RWPE1 (cell line): ENCODE results near the gene CDHR3.
"Not testable (repeated sequence)": the region's sequence is repeated elsewhere in the genome, so short reads cannot be mapped to it uniquely, and the experiment has no call there.

Experiments used
- CTCF ChIA-PET: fragments of 350-600 bp; sonication (Branson Sonifier 250); formaldehyde crosslinking; extraction: SDS; loops from one replicate; lab custom pipeline; 2021; lab: Yijun Ruan, JAX
- POLR2A ChIA-PET: fragments of 400-600 bp; formaldehyde crosslinking; extraction: SDS; loops from one replicate; lab custom pipeline; 2020; ENCODE audit warnings: antibody characterized with exemption; ENCODE audit not compliant: low non-redundant PET; lab: Yijun Ruan, JAX
- DNase-seq: peaks from one replicate; pipeline ENCODE4 v3.0.0; 2012; ENCODE audit warnings: low spot score
- H3K27ac ChIP-seq: fragments of 450-650 bp; 2 replicates; pipeline ENCODE4 v1.5.1; 2017
- TF ChIP-seq, protein P1 (sequence below): fragments of 450-650 bp; conservative IDR thresholded peaks from 2 replicates; pipeline ENCODE4 v1.5.1; 2017; ENCODE audit warnings: low read depth, mild to moderate bottlenecking

The CDHR3 gene

GRCh38 chr7:105980645-105981396 lies 17.8 kb downstream of the CDHR3 start:
- TF ChIP-seq, protein P1, sequence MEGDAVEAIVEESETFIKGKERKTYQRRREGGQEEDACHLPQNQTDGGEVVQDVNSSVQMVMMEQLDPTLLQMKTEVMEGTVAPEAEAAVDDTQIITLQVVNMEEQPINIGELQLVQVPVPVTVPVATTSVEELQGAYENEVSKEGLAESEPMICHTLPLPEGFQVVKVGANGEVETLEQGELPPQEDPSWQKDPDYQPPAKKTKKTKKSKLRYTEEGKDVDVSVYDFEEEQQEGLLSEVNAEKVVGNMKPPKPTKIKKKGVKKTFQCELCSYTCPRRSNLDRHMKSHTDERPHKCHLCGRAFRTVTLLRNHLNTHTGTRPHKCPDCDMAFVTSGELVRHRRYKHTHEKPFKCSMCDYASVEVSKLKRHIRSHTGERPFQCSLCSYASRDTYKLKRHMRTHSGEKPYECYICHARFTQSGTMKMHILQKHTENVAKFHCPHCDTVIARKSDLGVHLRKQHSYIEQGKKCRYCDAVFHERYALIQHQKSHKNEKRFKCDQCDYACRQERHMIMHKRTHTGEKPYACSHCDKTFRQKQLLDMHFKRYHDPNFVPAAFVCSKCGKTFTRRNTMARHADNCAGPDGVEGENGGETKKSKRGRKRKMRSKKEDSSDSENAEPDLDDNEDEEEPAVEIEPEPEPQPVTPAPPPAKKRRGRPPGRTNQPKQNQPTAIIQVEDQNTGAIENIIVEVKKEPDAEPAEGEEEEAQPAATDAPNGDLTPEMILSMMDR, result no peak
- ChIA-PET CTCF (no interaction called here), POLR2A (no interaction called here)
- H3K27ac ChIP-seq, result no peak overlapping the region
- no peak for DNase-seq

- no peak for DNase-seq
- TF ChIP-seq, protein P1, result no peak
- ChIA-PET POLR2A (interaction anchor here (0.6 to 0.7 kb wide), 2 partner anchors 43 to 65 kb away, joined by 3 to 8 read pairs; no protein-coding TSS in a partner anchor), CTCF (interaction anchor here (0.7 kb wide), 1 partner anchor 1130 kb away, joined by 5 read pairs; no protein-coding TSS in a partner anchor)
- H3K27ac ChIP-seq, result no peak overlapping the region
These were observed 19.3 kb downstream of the CDHR3 start for GRCh38 chr7:105982388-105982787.

GRCh38 chr7:105984808-105985207 lies 21.7 kb downstream of the CDHR3 start:
- H3K27ac ChIP-seq, DNase-seq: not testable (repeated sequence)
- POLR2A ChIA-PET, result interaction anchor here (0.7 kb wide), 1 partner anchor 973 kb away, joined by 8 read pairs; no protein-coding TSS in a partner anchor
- CTCF ChIA-PET, result interaction anchor here (0.6 to 0.7 kb wide), 2 partner anchors 575 to 1766 kb away, joined by 3 to 5 read pairs; no protein-coding TSS in a partner anchor

GRCh38 chr7:105985229-105985628 lies 22.2 kb downstream of the CDHR3 start:
- ChIA-PET CTCF (interaction anchor here (0.6 to 0.7 kb wide), 3 partner anchors 576 to 1765 kb away, joined by 3 to 5 read pairs (median 3); no protein-coding TSS in a partner anchor), POLR2A (no interaction called here)
- TF ChIP-seq, protein P1, result no peak
- DNase-seq, result no peak
- H3K27ac ChIP-seq, result no peak overlapping the region

GRCh38 chr7:105985672-105986215 lies 22.7 kb downstream of the CDHR3 start:
- ChIA-PET POLR2A (no interaction called here), CTCF (interaction anchor here (0.6 to 0.7 kb wide), 2 partner anchors 576 to 1040 kb away, joined by 3 to 5 read pairs; no protein-coding TSS in a partner anchor)
- TF ChIP-seq, protein P1, result no peak
- H3K27ac ChIP-seq, result no peak overlapping the region
- DNase-seq, result no peak

- ChIA-PET POLR2A (no interaction called here), CTCF (no interaction called here)
- TF ChIP-seq, protein P1, result no peak
- H3K27ac ChIP-seq, result no peak overlapping the region
- DNase-seq, result no peak
These were observed 24.0 kb downstream of the CDHR3 start for GRCh38 chr7:105987046-105987445.

- CTCF ChIA-PET, result no interaction called here
- POLR2A ChIA-PET, result no interaction called here
- no peak overlapping the region for H3K27ac ChIP-seq
- DNase-seq, result no peak
- TF ChIP-seq, protein P1, result no peak
These were observed 25.2 kb downstream of the CDHR3 start for GRCh38 chr7:105988276-105988675.
